Keratinocyte (primary cell): ENCODE measurements around the gene MAGI1. TPM values are rescaled to one million over a fixed set of nuclear protein-coding genes. Genes with fewer than 3 reads are reported as not detected.

ENCODE experiments used
- DNase-seq: peaks from one replicate; pipeline ENCODE4 v3.0.0-alpha.2; 2011; ENCODE audit warnings: low read depth, missing footprints, low spot score
- FAIRE-seq: peaks from 2 replicates; lab custom pipeline; 2011; peaks lifted over from hg19 to GRCh38; lab: Jason Lieb, UNC
- H2AFZ ChIP-seq: 2 replicates; pipeline ENCODE4 v1.6.0; 2012; ENCODE audit warnings: low read length, control low read depth, inconsistent platforms; ENCODE audit not compliant: control insufficient read depth
- H3K27ac ChIP-seq: 2 replicates; pipeline ENCODE4 v1.5.1; 2011; ENCODE audit warnings: low read length; ENCODE audit not compliant: control insufficient read depth, insufficient read depth
- H3K27me3 ChIP-seq: 3 replicates; pipeline ENCODE4 v1.6.0; 2011; ENCODE audit warnings: low read length; ENCODE audit not compliant: control insufficient read depth, insufficient read depth; ENCODE audit errors: extremely low read depth
- H3K36me3 ChIP-seq, 2 experiments: 2 replicates in 1 of 2; 3 replicates in 1 of 2; pipeline ENCODE4 v1.5.1; 2011; ENCODE audit warnings: low read length in 2 of 2, mild to moderate bottlenecking in 1 of 2; ENCODE audit not compliant: control insufficient read depth in 2 of 2, insufficient read depth in 2 of 2; ENCODE audit errors: extremely low read depth in 1 of 2
- H3K4me1 ChIP-seq: 3 replicates; pipeline ENCODE4 v1.5.1; 2011; ENCODE audit warnings: low read length; ENCODE audit not compliant: control insufficient read depth, insufficient read depth; ENCODE audit errors: extremely low read depth
- H3K4me2 ChIP-seq: 3 replicates; pipeline ENCODE4 v1.6.0; 2011; ENCODE audit warnings: low read depth, low read length; ENCODE audit not compliant: control insufficient read depth, insufficient read depth; ENCODE audit errors: extremely low read depth
- H3K4me3 ChIP-seq, 3 experiments: fragments of 200-600 bp in 1 of 3; sonication (generic) in 1 of 3; 2 replicates in 2 of 3; 3 replicates in 1 of 3; pipeline ENCODE4 v1.5.1; 2011 to 2016; ENCODE audit warnings: low read length in 3 of 3, mild to moderate bottlenecking in 3 of 3, control low read depth in 2 of 3, inconsistent platforms in 1 of 3, low read depth in 1 of 3, mixed read lengths in 1 of 3, mixed run types in 1 of 3, moderate library complexity in 1 of 3; ENCODE audit not compliant: control insufficient read depth in 2 of 3, insufficient read depth in 2 of 3; ENCODE audit errors: extremely low read depth in 1 of 3
- H3K79me2 ChIP-seq: 2 replicates; pipeline ENCODE4 v1.6.0; 2012; ENCODE audit warnings: low read length; ENCODE audit not compliant: control insufficient read depth, insufficient read depth
- H3K9ac ChIP-seq: 3 replicates; pipeline ENCODE4 v1.6.0; 2011; ENCODE audit warnings: low read length; ENCODE audit not compliant: control insufficient read depth, insufficient read depth; ENCODE audit errors: extremely low read depth
- H3K9me1 ChIP-seq: 3 replicates; pipeline ENCODE4 v1.6.0; 2011; ENCODE audit warnings: low read length; ENCODE audit not compliant: control insufficient read depth, insufficient read depth; ENCODE audit errors: extremely low read depth
- H3K9me3 ChIP-seq: 2 replicates; pipeline ENCODE4 v1.5.1; 2012; ENCODE audit warnings: low read depth, low read length; ENCODE audit not compliant: control insufficient read depth
- H4K20me1 ChIP-seq: 3 replicates; pipeline ENCODE4 v1.6.0; 2011; ENCODE audit warnings: low read length; ENCODE audit not compliant: control insufficient read depth, insufficient read depth; ENCODE audit errors: extremely low read depth
- EZH2 ChIP-seq: IDR thresholded peaks from one replicate; pipeline ENCODE4 v1.6.1; 2012; ENCODE audit warnings: inconsistent platforms, mild to moderate bottlenecking, low read length, moderate library complexity
- dilution Hi-C: fragments of 300-500 bp; cut with MboI; formaldehyde crosslinking; loops from one replicate; pipeline ENCODE4 v1.7.0; 2020; ENCODE audit warnings: low sequenced_read_pairs; ENCODE audit not compliant: extremely low pct_ligation_motif_present
- polyA plus RNA-seq, 5 experiments: library from polyadenylated mRNA; depleted of rRNA in 3 of 5; stranded (reverse) in 3 of 5; stranded (forward) in 1 of 5; unstranded in 1 of 5; fragments of >200 nt; gene quantifications; 1 replicate in 1 of 5; 2 replicates in 3 of 5; 3 replicates in 1 of 5; pipeline versions ENCODE4 v1.2.1 to v1.2.3, GENCODE V29; 2011 to 2012; ENCODE audit warnings: missing spikeins in 2 of 5, low read depth in 1 of 5, low replicate concordance in 1 of 5
- TF ChIP-seq, protein P1 (sequence below), 3 experiments: IDR thresholded peaks in 1 of 3; conservative IDR thresholded peaks in 1 of 3; optimal IDR thresholded peaks in 1 of 3; 2 replicates in 2 of 3; 3 replicates in 1 of 3; pipeline versions ENCODE3 to v1.5.1; 2011; ENCODE audit warnings: low read length in 3 of 3, mild to moderate bottlenecking in 3 of 3, moderate library complexity in 2 of 3, control low read depth in 1 of 3, inconsistent platforms in 1 of 3; ENCODE audit not compliant: insufficient read depth in 2 of 3; ENCODE audit errors: extremely low read depth in 1 of 3

MAGI1 gene
- polyA plus RNA-seq, 1 donor (not counting 4 experiments of a cell fraction or from before 2014, with no cell fraction given) = 10.9 TPM

DNA sequence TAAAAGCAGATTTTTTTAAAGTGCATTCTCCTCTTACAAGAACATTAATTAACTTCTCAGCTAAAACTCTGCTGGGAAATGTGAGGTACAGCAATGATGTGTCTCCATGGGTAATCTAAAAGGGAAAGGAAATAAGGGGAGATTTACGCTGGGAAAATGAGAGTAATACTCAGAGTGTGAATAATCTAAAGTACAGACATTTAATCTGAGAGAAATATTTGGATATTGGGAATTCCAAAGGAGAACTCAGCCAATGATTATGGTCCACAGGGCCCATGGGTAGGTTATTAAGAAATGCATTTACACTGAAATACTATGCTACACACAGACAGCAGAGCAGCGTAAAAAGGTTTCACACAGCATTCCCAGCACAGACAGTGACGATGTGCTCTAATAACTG is 229.9 kb downstream of the MAGI1 start:
- no peak for DNase-seq
- Histone ChIP-seq H3K27ac (no peak overlapping the region), H3K79me2 (no peaks in the 10 kb centered on the region), H3K9me3 (no peaks in the 10 kb centered on the region), H3K36me3 (no peaks in the 10 kb centered on the region), H3K4me3 (no peak overlapping the region), H3K9me1 (no peaks in the 10 kb centered on the region), H4K20me1 (no peaks in the 10 kb centered on the region), H2AFZ (no peak overlapping the region), H3K9ac (no peak overlapping the region), H3K4me2 (no peak overlapping the region), H3K27me3 (no peaks in the 10 kb centered on the region), H3K4me1 (no peaks in the 10 kb centered on the region)
- TF ChIP-seq EZH2 = no peak
- TF ChIP-seq, protein P1, sequence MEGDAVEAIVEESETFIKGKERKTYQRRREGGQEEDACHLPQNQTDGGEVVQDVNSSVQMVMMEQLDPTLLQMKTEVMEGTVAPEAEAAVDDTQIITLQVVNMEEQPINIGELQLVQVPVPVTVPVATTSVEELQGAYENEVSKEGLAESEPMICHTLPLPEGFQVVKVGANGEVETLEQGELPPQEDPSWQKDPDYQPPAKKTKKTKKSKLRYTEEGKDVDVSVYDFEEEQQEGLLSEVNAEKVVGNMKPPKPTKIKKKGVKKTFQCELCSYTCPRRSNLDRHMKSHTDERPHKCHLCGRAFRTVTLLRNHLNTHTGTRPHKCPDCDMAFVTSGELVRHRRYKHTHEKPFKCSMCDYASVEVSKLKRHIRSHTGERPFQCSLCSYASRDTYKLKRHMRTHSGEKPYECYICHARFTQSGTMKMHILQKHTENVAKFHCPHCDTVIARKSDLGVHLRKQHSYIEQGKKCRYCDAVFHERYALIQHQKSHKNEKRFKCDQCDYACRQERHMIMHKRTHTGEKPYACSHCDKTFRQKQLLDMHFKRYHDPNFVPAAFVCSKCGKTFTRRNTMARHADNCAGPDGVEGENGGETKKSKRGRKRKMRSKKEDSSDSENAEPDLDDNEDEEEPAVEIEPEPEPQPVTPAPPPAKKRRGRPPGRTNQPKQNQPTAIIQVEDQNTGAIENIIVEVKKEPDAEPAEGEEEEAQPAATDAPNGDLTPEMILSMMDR (optimal IDR thresholded peaks at IDR 0.05 in 1 of 3, IDR thresholded peaks at IDR 0.05 in 1 of 3, conservative IDR thresholded peaks at IDR 0.05 in 1 of 3; ENCODE audit: extremely low read depth in 1 of 3, insufficient read depth in 2 of 3, low read length in 3 of 3) = no peak
- FAIRE-seq = no peak
- dilution Hi-C loops = no loop called here

DNA sequence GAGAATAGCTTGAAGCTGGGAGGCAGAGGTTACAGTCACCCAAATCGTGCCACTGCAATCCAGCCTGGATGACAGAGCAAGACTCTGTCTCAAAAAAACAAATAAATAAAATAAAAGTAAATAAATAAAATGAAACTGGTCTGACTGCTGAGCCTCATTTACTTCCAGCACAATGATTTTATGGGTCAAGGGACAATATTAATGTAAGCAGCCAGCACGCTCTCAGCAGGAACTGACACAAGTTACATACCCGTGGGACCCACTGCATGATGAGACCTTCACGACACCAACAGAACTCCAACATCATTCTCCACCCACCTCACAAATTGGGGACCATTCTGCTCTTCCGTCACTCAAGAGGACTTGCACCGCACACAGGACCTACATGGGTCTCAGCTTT is 230.3 kb downstream of the MAGI1 start:
- Histone ChIP-seq H3K4me1 (no peaks in the 10 kb centered on the region), H3K27ac (no peak overlapping the region), H3K9me3 (no peaks in the 10 kb centered on the region), H3K4me2 (no peak overlapping the region), H3K36me3 (no peaks in the 10 kb centered on the region), H3K9ac (no peak overlapping the region), H3K27me3 (no peaks in the 10 kb centered on the region), H4K20me1 (no peaks in the 10 kb centered on the region), H3K4me3 (no peak overlapping the region), H3K79me2 (no peaks in the 10 kb centered on the region), H3K9me1 (no peaks in the 10 kb centered on the region), H2AFZ (no peak overlapping the region)
- no peak for TF ChIP-seq EZH2
- TF ChIP-seq, protein P1 (optimal IDR thresholded peaks at IDR 0.05 in 1 of 3, IDR thresholded peaks at IDR 0.05 in 1 of 3, conservative IDR thresholded peaks at IDR 0.05 in 1 of 3; ENCODE audit: extremely low read depth in 1 of 3, insufficient read depth in 2 of 3, low read length in 3 of 3) = no peak
- DNase-seq = no peak
- dilution Hi-C loops = no loop called here
- no peak for FAIRE-seq
